ENCODE data around the gene GABBR2. TPM values are rescaled to one million over a fixed set of nuclear protein-coding genes. Genes with fewer than 3 reads are reported as not detected.

Gene GABBR2
- total and polyA plus RNA-seq, 2 experiments from 2014 or later, result 0.89 to 1.3 TPM

DNA sequence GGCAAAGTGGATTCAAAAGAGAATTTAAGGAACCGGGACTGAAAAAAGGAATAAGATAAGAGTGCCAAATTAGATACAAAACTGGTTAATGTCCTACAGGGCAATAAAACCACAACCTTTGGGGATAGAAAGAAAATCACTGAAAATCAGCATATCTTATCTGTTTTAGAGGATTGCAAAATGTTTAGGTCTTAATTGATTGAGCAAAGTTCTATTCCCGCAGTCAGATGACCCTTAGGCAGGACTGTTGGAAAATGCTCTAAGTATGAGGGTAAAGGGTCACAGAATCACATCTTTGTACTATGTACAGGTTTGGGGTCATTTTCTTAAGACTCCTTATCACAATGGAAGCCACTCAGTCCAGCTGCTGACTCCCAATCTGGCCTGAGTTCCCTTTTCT is 129.0 kb downstream of the GABBR2 start:
- Histone ChIP-seq H3K4me2 (no peak overlapping the region), H3K4me1 (ENCODE audit: insufficient read depth) (no peaks in the 10 kb centered on the region), H3F3A (replicated peaks; ENCODE audit: low read depth) (no peaks in the 10 kb centered on the region), H3K9me2 (ENCODE audit: insufficient read depth) (no peaks in the 10 kb centered on the region), H2AFZ (no peak overlapping the region), H3K4me3 (no peak overlapping the region), H3K27ac (ENCODE audit: low read depth) (no peak overlapping the region), H4K20me1 (replicated peaks; ENCODE audit: insufficient read depth) (no peaks in the 10 kb centered on the region), H3K36me3 (ENCODE audit: insufficient read depth) (no peaks in the 10 kb centered on the region), H3K79me2 (replicated peaks; ENCODE audit: insufficient read depth) (no peaks in the 10 kb centered on the region), H3K27me3 (ENCODE audit: insufficient read depth) (no peaks in the 10 kb centered on the region)
- no peak overlapping the region for H3K27ac Mint-ChIP-seq
- TF ChIP-seq EZH2 (IDR thresholded peaks at IDR 0.05; ENCODE audit: low read depth, unreplicated experiment) (no peak), JUNB (IDR thresholded peaks at IDR 0.05; ENCODE audit: unreplicated experiment) (no peak)
- TF ChIP-seq, protein P1, sequence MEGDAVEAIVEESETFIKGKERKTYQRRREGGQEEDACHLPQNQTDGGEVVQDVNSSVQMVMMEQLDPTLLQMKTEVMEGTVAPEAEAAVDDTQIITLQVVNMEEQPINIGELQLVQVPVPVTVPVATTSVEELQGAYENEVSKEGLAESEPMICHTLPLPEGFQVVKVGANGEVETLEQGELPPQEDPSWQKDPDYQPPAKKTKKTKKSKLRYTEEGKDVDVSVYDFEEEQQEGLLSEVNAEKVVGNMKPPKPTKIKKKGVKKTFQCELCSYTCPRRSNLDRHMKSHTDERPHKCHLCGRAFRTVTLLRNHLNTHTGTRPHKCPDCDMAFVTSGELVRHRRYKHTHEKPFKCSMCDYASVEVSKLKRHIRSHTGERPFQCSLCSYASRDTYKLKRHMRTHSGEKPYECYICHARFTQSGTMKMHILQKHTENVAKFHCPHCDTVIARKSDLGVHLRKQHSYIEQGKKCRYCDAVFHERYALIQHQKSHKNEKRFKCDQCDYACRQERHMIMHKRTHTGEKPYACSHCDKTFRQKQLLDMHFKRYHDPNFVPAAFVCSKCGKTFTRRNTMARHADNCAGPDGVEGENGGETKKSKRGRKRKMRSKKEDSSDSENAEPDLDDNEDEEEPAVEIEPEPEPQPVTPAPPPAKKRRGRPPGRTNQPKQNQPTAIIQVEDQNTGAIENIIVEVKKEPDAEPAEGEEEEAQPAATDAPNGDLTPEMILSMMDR (conservative IDR thresholded peaks at IDR 0.05; ENCODE audit: low read depth in 2 of 2), result no peak
- ATAC-seq, result no peak
- H3K36me3 Mint-ChIP-seq (ENCODE audit: low read depth), result no peaks in the 10 kb centered on the region
- no peak overlapping the region for H3K4me3 Mint-ChIP-seq
- peaks cover 5% of the 10 kb centered on the region for H3K27me3 Mint-ChIP-seq (ENCODE audit: insufficient read depth, low read depth, poor library complexity)
- no peak for DNase-seq (ENCODE audit: low spot score)
- no peaks in the 10 kb centered on the region; the same call in 2 of the 3 replicates for H3K4me1 Mint-ChIP-seq
- H3K9me3 Mint-ChIP-seq, result no peaks in the 10 kb centered on the region; the same call in 2 of the 3 replicates

DNA sequence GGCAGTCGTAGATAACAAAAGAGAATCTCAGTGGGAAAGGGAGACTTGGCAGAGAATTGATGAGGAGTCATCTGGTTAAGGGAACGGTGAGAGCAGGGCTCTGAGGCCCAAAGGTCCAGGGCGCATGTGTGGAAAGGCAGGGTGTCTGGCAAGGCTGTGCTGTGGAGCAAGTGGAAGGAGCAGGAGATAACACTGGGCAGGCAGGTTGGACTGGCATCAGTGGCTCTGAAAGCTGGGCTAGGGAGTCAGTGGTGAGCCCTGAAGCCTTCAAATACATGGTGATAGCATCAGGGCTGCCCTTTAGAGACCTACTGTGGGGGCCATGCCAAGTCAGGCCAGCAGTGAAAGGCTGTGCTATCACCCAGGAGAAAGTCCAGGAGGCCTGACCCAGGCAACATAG is 131.3 kb downstream of the GABBR2 start:
- Histone ChIP-seq H3F3A (replicated peaks; ENCODE audit: low read depth) (no peaks in the 10 kb centered on the region), H2AFZ (no peak overlapping the region), H3K4me3 (no peak overlapping the region), H3K9me2 (ENCODE audit: insufficient read depth) (no peaks in the 10 kb centered on the region), H3K27me3 (ENCODE audit: insufficient read depth) (no peaks in the 10 kb centered on the region), H3K4me1 (ENCODE audit: insufficient read depth) (no peaks in the 10 kb centered on the region), H3K4me2 (no peak overlapping the region), H3K36me3 (ENCODE audit: insufficient read depth) (no peaks in the 10 kb centered on the region), H4K20me1 (replicated peaks; ENCODE audit: insufficient read depth) (no peaks in the 10 kb centered on the region), H3K27ac (ENCODE audit: low read depth) (no peak overlapping the region), H3K79me2 (replicated peaks; ENCODE audit: insufficient read depth) (no peaks in the 10 kb centered on the region)
- Mint-ChIP-seq H3K4me1 (no peaks in the 10 kb centered on the region; the same call in 2 of the 3 replicates), H3K27ac (no peak overlapping the region; the same call in 1 of the 2 replicates), H3K9me3 (no peaks in the 10 kb centered on the region; the same call in 2 of the 3 replicates), H3K36me3 (ENCODE audit: low read depth) (no peaks in the 10 kb centered on the region), H3K27me3 (ENCODE audit: insufficient read depth, low read depth, poor library complexity) (peaks cover 5% of the 10 kb centered on the region), H3K4me3 (no peak overlapping the region)
- DNase-seq (ENCODE audit: low spot score) (no peak), ATAC-seq (no peak)
- TF ChIP-seq EZH2phosphoT487 (IDR thresholded peaks at IDR 0.05; ENCODE audit: unreplicated experiment) (no peak), ZNF114 (CRISPR knock-in tag; IDR thresholded peaks at IDR 0.05) (no peak), STAT1 (IDR thresholded peaks at IDR 0.05; ENCODE audit: unreplicated experiment) (no peak), EZH2 (IDR thresholded peaks at IDR 0.05; ENCODE audit: low read depth, unreplicated experiment) (no peak), JUNB (IDR thresholded peaks at IDR 0.05; ENCODE audit: unreplicated experiment) (no peak), POLR2AphosphoS5 (IDR thresholded peaks at IDR 0.05; ENCODE audit: low read depth) (no peak)
- TF ChIP-seq, protein P2, sequence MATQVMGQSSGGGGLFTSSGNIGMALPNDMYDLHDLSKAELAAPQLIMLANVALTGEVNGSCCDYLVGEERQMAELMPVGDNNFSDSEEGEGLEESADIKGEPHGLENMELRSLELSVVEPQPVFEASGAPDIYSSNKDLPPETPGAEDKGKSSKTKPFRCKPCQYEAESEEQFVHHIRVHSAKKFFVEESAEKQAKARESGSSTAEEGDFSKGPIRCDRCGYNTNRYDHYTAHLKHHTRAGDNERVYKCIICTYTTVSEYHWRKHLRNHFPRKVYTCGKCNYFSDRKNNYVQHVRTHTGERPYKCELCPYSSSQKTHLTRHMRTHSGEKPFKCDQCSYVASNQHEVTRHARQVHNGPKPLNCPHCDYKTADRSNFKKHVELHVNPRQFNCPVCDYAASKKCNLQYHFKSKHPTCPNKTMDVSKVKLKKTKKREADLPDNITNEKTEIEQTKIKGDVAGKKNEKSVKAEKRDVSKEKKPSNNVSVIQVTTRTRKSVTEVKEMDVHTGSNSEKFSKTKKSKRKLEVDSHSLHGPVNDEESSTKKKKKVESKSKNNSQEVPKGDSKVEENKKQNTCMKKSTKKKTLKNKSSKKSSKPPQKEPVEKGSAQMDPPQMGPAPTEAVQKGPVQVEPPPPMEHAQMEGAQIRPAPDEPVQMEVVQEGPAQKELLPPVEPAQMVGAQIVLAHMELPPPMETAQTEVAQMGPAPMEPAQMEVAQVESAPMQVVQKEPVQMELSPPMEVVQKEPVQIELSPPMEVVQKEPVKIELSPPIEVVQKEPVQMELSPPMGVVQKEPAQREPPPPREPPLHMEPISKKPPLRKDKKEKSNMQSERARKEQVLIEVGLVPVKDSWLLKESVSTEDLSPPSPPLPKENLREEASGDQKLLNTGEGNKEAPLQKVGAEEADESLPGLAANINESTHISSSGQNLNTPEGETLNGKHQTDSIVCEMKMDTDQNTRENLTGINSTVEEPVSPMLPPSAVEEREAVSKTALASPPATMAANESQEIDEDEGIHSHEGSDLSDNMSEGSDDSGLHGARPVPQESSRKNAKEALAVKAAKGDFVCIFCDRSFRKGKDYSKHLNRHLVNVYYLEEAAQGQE (IDR thresholded peaks at IDR 0.05; ENCODE audit: unreplicated experiment), result no peak

Measured in GM23338 (cell line).